Body of pancreas (tissue), 4 donors: Measurements from ENCODE around the gene ZNF91.

Experiments
- CTCF ChIP-seq, 7 experiments: fragments of 450-650 bp in 4 of 7; fragments of 200-600 bp in 3 of 7; sonication (generic) in 3 of 7; IDR thresholded peaks; one replicate each; pipeline ENCODE4 v1.5.1; 2016 to 2019; ENCODE audit warnings: antibody characterized with exemption in 7 of 7
- POLR2A ChIP-seq, 3 donors: fragments of 450-650 bp; IDR thresholded peaks; one replicate each; pipeline ENCODE4 v1.6.1; 2016; ENCODE audit warnings: antibody characterized with exemption in 3 of 3, mild to moderate bottlenecking in 2 of 3

DNA sequence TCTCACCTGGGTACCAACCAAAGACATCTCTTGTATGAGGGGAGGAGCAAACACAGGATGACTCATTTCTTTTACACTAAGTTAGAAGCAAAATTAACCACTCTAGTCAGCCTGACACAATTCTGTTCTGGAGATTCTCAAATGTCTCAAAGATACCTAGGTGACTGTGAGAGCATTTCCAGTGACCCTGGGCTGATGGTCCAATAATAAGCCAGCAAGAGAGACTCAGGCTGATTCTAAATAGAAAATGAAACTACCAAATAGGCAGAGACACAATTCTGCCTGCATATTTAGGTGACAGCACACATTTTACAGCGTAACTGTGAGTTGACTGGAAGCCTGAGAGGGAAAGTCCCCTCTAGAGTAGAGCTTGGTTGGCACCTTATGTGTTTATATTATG is 16.3 kb downstream of the ZNF91 start:
- TF ChIP-seq CTCF (IDR thresholded peaks at IDR 0.05) (no peak), POLR2A (IDR thresholded peaks at IDR 0.05) (no peak)
